ENCODE data around the gene GRB2. TPM values are rescaled to one million over a fixed set of nuclear protein-coding genes. Genes with fewer than 3 reads are reported as not detected.

Gene GRB2
- total and polyA plus RNA-seq, 2 of the 8 experiments (the other 6 are each of a cell fraction or from before 2014, with no cell fraction given), result 44.2 to 101 TPM

GRCh38 chr17:75450270-75450669 is 44.8 kb upstream of the GRB2 start:
- POLR2A ChIA-PET (ENCODE audit: partially characterized antibody), result interaction anchor here (1.4 kb wide), 1 partner anchor 52 kb away, joined by 3 read pairs; no protein-coding TSS in a partner anchor
- H2BK120ac ChIP-seq (replicated peaks; ENCODE audit: low read depth, low read length), result no peak overlapping the region
- no peak overlapping the region for H4K91ac ChIP-seq (replicated peaks; ENCODE audit: insufficient read length, low read length)
- H3K79me2 ChIP-seq (ENCODE audit: control insufficient read depth in 1 of 2, insufficient read depth in 2 of 2, low read length in 2 of 2), result no peaks in the 10 kb centered on the region
- H4K5ac ChIP-seq (ENCODE audit: insufficient read length, low read depth, low read length), result no peak overlapping the region
- H3K4me3 ChIP-seq (ENCODE audit: extremely low read depth in 1 of 4, insufficient read depth in 2 of 4, low read depth in 3 of 4, low read length in 4 of 4), result no peak overlapping the region
- H4K8ac ChIP-seq (ENCODE audit: extremely low read depth, insufficient read depth, low read length), result no peak overlapping the region
- TF ChIP-seq TBP (IDR thresholded peaks at IDR 0.05; ENCODE audit: low read depth, low read length) (no peak), SP1 (IDR thresholded peaks at IDR 0.05; ENCODE audit: low read depth, low read length) (no peak), PHF8 (conservative IDR thresholded peaks at IDR 0.05; ENCODE audit: low read depth, low read length) (no peak), ATF2 (IDR thresholded peaks at IDR 0.05; ENCODE audit: low read length) (no peak), POU5F1 (IDR thresholded peaks at IDR 0.05; ENCODE audit: low read depth, low read length) (no peak), USF2 (IDR thresholded peaks at IDR 0.05; ENCODE audit: low read length) (no peak)
- no peaks in the 10 kb centered on the region for H3K79me1 ChIP-seq (ENCODE audit: low read depth, low read length)
- FAIRE-seq, result no peak
- H3K23ac ChIP-seq (ENCODE audit: insufficient read length), result no peak overlapping the region
- H2BK20ac ChIP-seq (ENCODE audit: low read length), result no peak overlapping the region
- no peak overlapping the region for H2BK12ac ChIP-seq (ENCODE audit: low read depth, low read length)
- no peak overlapping the region for H3K18ac ChIP-seq (ENCODE audit: extremely low read depth, low read length)
- H3K14ac ChIP-seq (ENCODE audit: insufficient read length), result no peak overlapping the region
- CTCF ChIA-PET (ENCODE audit: partially characterized antibody), result no interaction called here
- 79% methylated on average over 4 of the region's 4 CpGs; no CpG with 5 or more reads in 1 of the 2 experiments for WGBS, 2 experiments (ENCODE audit: extremely low coverage in 1 of 2, insufficient coverage in 1 of 2, insufficient read length in 1 of 2, insufficient replicate concordance in 2 of 2, low coverage in 1 of 2, low lambda C conversion rate in 2 of 2, missing lambda C conversion rate in 1 of 2)
- H4K20me1 ChIP-seq (replicated peaks in 1 of 2; ENCODE audit: control insufficient read depth in 1 of 2, insufficient read depth in 2 of 2, low read length in 2 of 2), result no peaks in the 10 kb centered on the region
- H3K9me3 ChIP-seq (ENCODE audit: insufficient read depth in 2 of 2, low read depth in 1 of 2, low read length in 1 of 2), result no peaks in the 10 kb centered on the region
- no peak overlapping the region for H2BK15ac ChIP-seq (ENCODE audit: low read length)
- H3K9ac ChIP-seq (replicated peaks in 1 of 4; ENCODE audit: extremely low read depth in 1 of 4, low read depth in 3 of 4, low read length in 3 of 4), result no peak overlapping the region
- no peaks in the 10 kb centered on the region for H3K4me1 ChIP-seq (replicated peaks in 1 of 4; ENCODE audit: control insufficient read depth in 3 of 4, insufficient read depth in 4 of 4, low read length in 3 of 4)
- H3K27me3 ChIP-seq (replicated peaks in 1 of 4; ENCODE audit: control insufficient read depth in 3 of 4, extremely low read depth in 1 of 4, insufficient read depth in 3 of 4, low read length in 3 of 4), result no peaks in the 10 kb centered on the region
- DNase-seq (ENCODE audit: low read depth in 1 of 2, low spot score in 2 of 2), result no peak
- H3K27ac ChIP-seq (ENCODE audit: low read depth, low read length), result no peak overlapping the region
- no peaks in the 10 kb centered on the region for H3K36me3 ChIP-seq (ENCODE audit: control insufficient read depth in 2 of 4, insufficient read depth in 4 of 4, low read length in 3 of 4)
- H3K23me2 ChIP-seq (ENCODE audit: low read depth, low read length), result no peaks in the 10 kb centered on the region
- H3K56ac ChIP-seq (replicated peaks; ENCODE audit: insufficient read length, low read depth, low read length), result no peak overlapping the region
- H2AFZ ChIP-seq (ENCODE audit: low read length), result no peak overlapping the region
- no peak overlapping the region for H2BK5ac ChIP-seq (ENCODE audit: low read depth, low read length)
- no peak overlapping the region for H2AK5ac ChIP-seq (ENCODE audit: low read depth, low read length)
- H3K4me2 ChIP-seq (ENCODE audit: insufficient read depth in 1 of 2, low read depth in 2 of 2, low read length in 2 of 2), result no peak overlapping the region
- H3K4ac ChIP-seq (replicated peaks; ENCODE audit: insufficient read length, low read depth, low read length), result no peak overlapping the region

Data from H1 (cell line).